K562 (cell line): Measurements from ENCODE around the gene ACACB. TPM values are rescaled to one million over a fixed set of nuclear protein-coding genes. Genes with fewer than 3 reads are reported as not detected.

ENCODE experiments used
- ATAC-seq: fragments of 200-7000 bp; cut with Tn5 transposase; 3 replicates; pipeline ENCODE4 v1.9.1; 2020; ENCODE audit warnings: moderate library complexity
- BruUV-seq: library from RNA; stranded (reverse); fragments of 400-500 nt; replicated peaks from 2 replicates; lab custom pipeline; 2021; lab: Mats Ljungman, UMichigan
- CTCF ChIA-PET: fragments of 300-600 bp; formaldehyde crosslinking; extraction: SDS; loops from one replicate; lab custom pipeline; 2021; ENCODE audit warnings: low intra/inter-chr PET ratio; lab: Yijun Ruan, JAX
- POLR2A ChIA-PET: fragments of 300-600, 350-650 bp; sonication (Branson Sonifier 250); formaldehyde crosslinking; extraction: SDS; loops from one replicate; lab custom pipeline; 2021; ENCODE audit warnings: antibody characterized with exemption, inconsistent platforms; lab: Yijun Ruan, JAX
- DNase-seq, 4 experiments: peaks; one replicate each; pipeline versions ENCODE4 v3.0.0 to v3.0.0-alpha.2; 2011 to 2018; ENCODE audit warnings: low spot score in 3 of 4, mixed read lengths in 3 of 4; ENCODE audit errors: extremely low read depth in 1 of 4
- FAIRE-seq: peaks from 2 replicates; lab custom pipeline; 2011; peaks lifted over from hg19 to GRCh38; lab: Jason Lieb, UNC
- H2AFZ ChIP-seq: 2 replicates; pipeline ENCODE4 v1.6.0; 2011; ENCODE audit warnings: low read depth, low read length, control low read depth, inconsistent platforms
- H3K27ac ChIP-seq: fragments of 200-600 bp; 3 replicates; pipeline ENCODE4 v1.8.0; 2011; ENCODE audit warnings: low read depth, mild to moderate bottlenecking, control low read depth, inconsistent platforms, low read length, moderate library complexity, mixed read lengths; ENCODE audit errors: extremely low read depth
- H3K27me3 ChIP-seq, 2 experiments: fragments of 300-600 bp in 1 of 2; 2 replicates in 1 of 2; 3 replicates in 1 of 2; pipeline versions ENCODE4 v1.6.0 to v1.8.0; 2011; ENCODE audit warnings: inconsistent platforms in 2 of 2, low read length in 2 of 2, mild to moderate bottlenecking in 1 of 2, mixed read lengths in 1 of 2, moderate library complexity in 1 of 2; ENCODE audit not compliant: control insufficient read depth in 2 of 2, insufficient read depth in 2 of 2
- H3K36me3 ChIP-seq: fragments of 300-600 bp; 3 replicates; pipeline ENCODE4 v1.8.0; 2011; ENCODE audit warnings: mild to moderate bottlenecking, low read length, inconsistent platforms; ENCODE audit not compliant: control insufficient read depth, insufficient read depth
- H3K4me1 ChIP-seq, 2 experiments: fragments of 200-600 bp in 1 of 2; replicated peaks in 1 of 2; 2 replicates in 1 of 2; 3 replicates in 1 of 2; pipeline versions ENCODE4 v1.5.1 to v1.8.0; 2011; ENCODE audit warnings: inconsistent platforms in 2 of 2, low read length in 2 of 2, mild to moderate bottlenecking in 1 of 2, mixed read lengths in 1 of 2, moderate library complexity in 1 of 2; ENCODE audit not compliant: control insufficient read depth in 2 of 2, insufficient read depth in 2 of 2
- H3K4me2 ChIP-seq: 2 replicates; pipeline ENCODE4 v1.6.1; 2011; ENCODE audit warnings: low read length, control low read depth, inconsistent platforms, mixed read lengths; ENCODE audit not compliant: insufficient read depth
- H3K4me3 ChIP-seq: fragments of 200-600 bp; sonication (generic), shearing (Covaris generic); 2 replicates; pipeline ENCODE4 v1.5.1; 2016; ENCODE audit warnings: control low read depth, inconsistent platforms
- H3K79me2 ChIP-seq: fragments of 200-600 bp; 3 replicates; pipeline ENCODE4 v1.8.0; 2011; ENCODE audit warnings: low read length, inconsistent platforms; ENCODE audit not compliant: control insufficient read depth, insufficient read depth
- H3K9ac ChIP-seq, 2 experiments: 2 replicates each; pipeline versions ENCODE4 v1.6.0 to v1.6.1; 2011; ENCODE audit warnings: low read depth in 2 of 2, low read length in 2 of 2, control low read depth in 1 of 2, inconsistent platforms in 1 of 2, mild to moderate bottlenecking in 1 of 2, mixed read lengths in 1 of 2; ENCODE audit not compliant: insufficient read depth in 1 of 2
- H3K9me1 ChIP-seq: one replicate; pipeline ENCODE4 v1.6.0; 2011; ENCODE audit warnings: inconsistent platforms, mild to moderate bottlenecking, low read length, moderate library complexity; ENCODE audit not compliant: control insufficient read depth, insufficient read depth
- H3K9me3 ChIP-seq: replicated peaks from 2 replicates; pipeline ENCODE4 v1.5.1; 2011; ENCODE audit warnings: low read depth, low read length, inconsistent platforms; ENCODE audit not compliant: control insufficient read depth, insufficient read depth
- H4K20me1 ChIP-seq: replicated peaks from 2 replicates; pipeline ENCODE4 v1.6.1; 2011; ENCODE audit warnings: low read length, inconsistent platforms, mixed read lengths; ENCODE audit not compliant: control insufficient read depth, insufficient read depth
- ATF1 ChIP-seq, 2 experiments: fragments of 450-650 bp in 1 of 2; IDR thresholded peaks; 2 replicates each; pipeline ENCODE4 v1.6.1; 2016; ENCODE audit warnings: missing compliant biosample characterization in 1 of 2, missing genetic modification characterization in 1 of 2
- BCOR ChIP-seq: fragments of 450-650 bp; IDR thresholded peaks from 2 replicates; pipeline ENCODE4 v1.6.1; 2016
- ESRRB ChIP-seq: fragments of 250-450 bp; sonication (Bioruptor Pico); IDR thresholded peaks from 2 replicates; pipeline ENCODE4 v1.5.0; 2020; ENCODE audit warnings: mild to moderate bottlenecking, moderate library complexity, borderline replicate concordance
- FUS ChIP-seq: fragments of 200-400 bp; formaldehyde crosslinking; optimal IDR thresholded peaks from 2 replicates; pipeline ENCODE3; 2017; ENCODE audit warnings: low read depth, low read length
- KLF16 ChIP-seq: IDR thresholded peaks from 2 replicates; pipeline ENCODE4 v1.6.1; 2016; ENCODE audit warnings: antibody characterized with exemption
- MEF2A ChIP-seq: IDR thresholded peaks from 2 replicates; pipeline ENCODE4 v1.6.1; 2011; ENCODE audit warnings: low read depth, mild to moderate bottlenecking, low read length, moderate library complexity; ENCODE audit not compliant: control insufficient read depth
- NFE2L1 ChIP-seq: fragments of 450-650 bp; IDR thresholded peaks from 2 replicates; pipeline ENCODE4 v1.6.1; 2016; ENCODE audit warnings: missing genetic modification characterization, low read depth, mild to moderate bottlenecking, missing compliant biosample characterization, moderate library complexity, borderline replicate concordance
- POLR2AphosphoS5 ChIP-seq: IDR thresholded peaks from 2 replicates; pipeline ENCODE4 v1.6.1; 2011; ENCODE audit warnings: mild to moderate bottlenecking, low read depth, low read length, moderate library complexity; ENCODE audit not compliant: control insufficient read depth, insufficient read depth
- POU5F1 ChIP-seq: fragments of 150-350 bp; IDR thresholded peaks from 2 replicates; pipeline ENCODE4 v1.6.1; 2014; ENCODE audit warnings: borderline replicate concordance, low read length, low read depth, mild to moderate bottlenecking; ENCODE audit not compliant: partially characterized antibody
- RBM14 ChIP-seq: fragments of 200-400 bp; formaldehyde crosslinking; IDR thresholded peaks from 2 replicates; pipeline ENCODE4 v1.6.1; 2018; ENCODE audit warnings: low read depth, mild to moderate bottlenecking, low read length, moderate library complexity, borderline replicate concordance; ENCODE audit not compliant: insufficient read depth
- RBM17 ChIP-seq: fragments of 200-400 bp; formaldehyde crosslinking; IDR thresholded peaks from 2 replicates; pipeline ENCODE4 v1.6.1; 2017; ENCODE audit warnings: low read depth, mild to moderate bottlenecking, low read length, borderline replicate concordance
- U2AF1 ChIP-seq: fragments of 200-400 bp; formaldehyde crosslinking; optimal IDR thresholded peaks from 2 replicates; pipeline ENCODE3; 2017; ENCODE audit warnings: mild to moderate bottlenecking, low read depth, low read length, moderate library complexity
- ZNF277 ChIP-seq: fragments of 250-450 bp; sonication (Bioruptor Pico); IDR thresholded peaks from 2 replicates; pipeline ENCODE4 v1.8.0; 2022; ENCODE audit warnings: inconsistent platforms, mild to moderate bottlenecking, moderate library complexity, borderline replicate concordance
- WGBS: fragments of 100-300 bp; shearing (Covaris generic); methylation state at CpG from one replicate; pipeline ENCODE4 v1.1.6; 2016; ENCODE audit warnings: low coverage, mixed read lengths; ENCODE audit not compliant: insufficient coverage; ENCODE audit errors: missing lambda C conversion rate; 5-methylcytosine and 5-hydroxymethylcytosine counted together
- in situ Hi-C: fragments of 300-500 bp; cut with MboI; formaldehyde crosslinking; loops from 4 replicates; pipeline ENCODE4 v1.15.0; 2018; ENCODE audit warnings: inconsistent platforms, mixed read lengths
- intact Hi-C: fragments of 100-400 bp; cut with micrococcal nuclease; formaldehyde crosslinking; loops from 2 replicates; pipeline ENCODE4 v1.14.2; 2022
- polyA plus RNA-seq, 8 experiments: library from polyadenylated mRNA; depleted of rRNA in 4 of 8; stranded (reverse) in 5 of 8; unstranded in 3 of 8; fragments of >200 nt; fragmentation: Nextera tagmentation in 2 of 8; fragmentation: Illumina TruSeq in 1 of 8; extraction: Ambion mirVana in 2 of 8; extraction: Trizol in 1 of 8; gene quantifications; 2 replicates each; pipeline versions ENCODE4 v1.2.1 to v1.2.3, GENCODE V29; 2011 to 2014; ENCODE audit warnings: inconsistent platforms in 1 of 8, missing spikeins in 1 of 8
- total RNA-seq, 7 experiments: library from RNA; depleted of rRNA in 6 of 7; stranded (reverse); fragments of >200 nt in 6 of 7; fragmentation: Illumina TruSeq in 2 of 7; extraction: Trizol in 2 of 7; gene quantifications; 2 replicates each; pipeline versions ENCODE4 v1.2.1 to v1.2.3, GENCODE V29; 2011 to 2021; ENCODE audit warnings: low replicate concordance in 1 of 7

ACACB gene
- total and polyA plus RNA-seq, 9 of the 15 experiments (the other 6 are each of a cell fraction or from before 2014, with no cell fraction given): 0.10 to 2.5 (median 0.83) TPM

GRCh38 chr12:109296431-109296830, 180.0 kb downstream of the ACACB start:
- Histone ChIP-seq H3K9me3 (no peaks in the 10 kb centered on the region), H3K27me3 (peaks cover under 1 to 32% of the 10 kb centered on the region in 2 experiments; a peak in 4 of 5 replicates), H3K4me2 (no peak overlapping the region), H4K20me1 (no peaks in the 10 kb centered on the region; the same call in 1 of the 2 replicates), H3K4me3 (no peak overlapping the region), H3K9me1 (no peaks in the 10 kb centered on the region), H3K9ac (peak overlapping the region in 1 of 2 experiments; percentile 45; a peak in 1 of 4 replicates)
- in situ Hi-C loops: no loop called here
- DNase-seq (no peak), FAIRE-seq (no peak), ATAC-seq (no peak)
- WGBS: 0% methylated on average over 3 of the region's 3 CpGs
- CTCF ChIA-PET: no interaction called here
- intact Hi-C loops: no loop called here
- TF ChIP-seq U2AF1 (no peak), KLF16 (no peak), MEF2A (no peak), ESRRB (CRISPR knock-in tag) (no peak), ATF1 (CRISPR knock-in tag; IDR thresholded peaks at IDR 0.05) (no peak), ATF1 (tag; IDR thresholded peaks at IDR 0.05) (no peak), NFE2L1 (tag) (no peak), RBM17 (no peak), BCOR (no peak), RBM14 (no peak), POU5F1 (no peak), POLR2AphosphoS5 (no peak), ZNF277 (CRISPR knock-in tag) (no peak), FUS (no peak)
- TF ChIP-seq, all 486 proteins: peak for 0
- H3K4me1 ChIP-seq: peaks cover 0 to 5% of the 10 kb centered on the region in 2 experiments; a peak in 1 of 5 replicates
- no peak overlapping the region for H2AFZ ChIP-seq
- no peaks in the 10 kb centered on the region for H3K36me3 ChIP-seq
- POLR2A ChIA-PET: no interaction called here
- no peaks in the 10 kb centered on the region for H3K79me2 ChIP-seq
- no TSS peak for BruUV-seq
- no peak overlapping the region for H3K27ac ChIP-seq
